Measurements from ENCODE around the gene SLC1A3. TPM values are rescaled to one million over a fixed set of nuclear protein-coding genes. Genes with fewer than 3 reads are reported as not detected.
"Not testable (repeated sequence)": the region's sequence is repeated elsewhere in the genome, so short reads cannot be mapped to it uniquely, and the experiment has no call there.

SLC1A3 gene
- total RNA-seq, 4 donors from 2014 or later: 11.3 to 26.5 (median 21.2) TPM

GRCh38 chr5:36576721-36577120 lies 29.7 kb upstream of the SLC1A3 start:
- no peak for TF ChIP-seq CTCF (IDR thresholded peaks at IDR 0.05)
- no peak for TF ChIP-seq POLR2A (IDR thresholded peaks at IDR 0.05; ENCODE audit: low read depth)
- no peak for TF ChIP-seq EP300 (IDR thresholded peaks at IDR 0.05)
- TF ChIP-seq POLR2AphosphoS5 (IDR thresholded peaks at IDR 0.05): no peak
- WGBS: 61% methylated on average over 2 of the region's 2 CpGs
- no peak overlapping the region for H3K4me3 ChIP-seq
- H3K4me1 ChIP-seq: no peaks in the 10 kb centered on the region
- no peak for DNase-seq (ENCODE audit: extremely low spot score)
- no peaks in the 10 kb centered on the region for H3K27me3 ChIP-seq
- no peaks in the 10 kb centered on the region for H3K9me3 ChIP-seq
- no peak overlapping the region for H3K27ac ChIP-seq (replicated peaks in 1 of 4)
- no peaks in the 10 kb centered on the region for H3K36me3 ChIP-seq
- intact Hi-C loops (cut with DNase I): no loop called here

GRCh38 chr5:36579858-36580257 lies 26.5 kb upstream of the SLC1A3 start:
- DNase-seq (ENCODE audit: extremely low spot score); intact Hi-C loops (cut with DNase I); H3K36me3 ChIP-seq: not testable (repeated sequence)

GRCh38 chr5:36581070-36581469 lies 25.3 kb upstream of the SLC1A3 start:
- intact Hi-C loops (cut with DNase I): no loop called here
- no peak for TF ChIP-seq EP300 (IDR thresholded peaks at IDR 0.05)
- no peak for TF ChIP-seq POLR2A (IDR thresholded peaks at IDR 0.05; ENCODE audit: low read depth)
- TF ChIP-seq CTCF (IDR thresholded peaks at IDR 0.05): no peak
- 76% methylated on average over 3 of the region's 3 CpGs for WGBS
- H3K27me3 ChIP-seq: no peaks in the 10 kb centered on the region
- H3K4me1 ChIP-seq: no peaks in the 10 kb centered on the region
- H3K4me3 ChIP-seq: no peak overlapping the region
- H3K27ac ChIP-seq (replicated peaks in 1 of 4): no peak overlapping the region
- no peaks in the 10 kb centered on the region for H3K9me3 ChIP-seq
- H3K36me3 ChIP-seq: no peaks in the 10 kb centered on the region
- DNase-seq (ENCODE audit: extremely low spot score): no peak

More at GRCh38 chr5:36579858-36580257, 26.5 kb upstream of the SLC1A3 start:
- not testable (repeated sequence) for H3K27ac ChIP-seq (replicated peaks in 1 of 4); H3K9me3 ChIP-seq; H3K4me1 ChIP-seq; H3K27me3 ChIP-seq; H3K4me3 ChIP-seq

GRCh38 chr5:36584009-36584875 lies 22.2 kb upstream of the SLC1A3 start:
- H3K4me1 ChIP-seq: no peaks in the 10 kb centered on the region
- no peaks in the 10 kb centered on the region for H3K36me3 ChIP-seq
- no peaks in the 10 kb centered on the region for H3K9me3 ChIP-seq
- WGBS: 83% methylated on average over 10 of the region's 10 CpGs
- no peak for DNase-seq (ENCODE audit: extremely low spot score)
- TF ChIP-seq POLR2AphosphoS5 (IDR thresholded peaks at IDR 0.05) (no peak), EP300 (IDR thresholded peaks at IDR 0.05) (no peak), CTCF (IDR thresholded peaks at IDR 0.05) (no peak), POLR2A (IDR thresholded peaks at IDR 0.05; ENCODE audit: low read depth) (no peak)
- H3K27ac ChIP-seq (replicated peaks in 1 of 4): no peak overlapping the region
- intact Hi-C loops (cut with DNase I): no loop called here
- no peak overlapping the region for H3K4me3 ChIP-seq
- no peaks in the 10 kb centered on the region for H3K27me3 ChIP-seq

GRCh38 chr5:36585701-36586100 lies 20.7 kb upstream of the SLC1A3 start:
- Histone ChIP-seq H3K27ac (replicated peaks in 1 of 4) (no peak overlapping the region), H3K4me1 (no peaks in the 10 kb centered on the region), H3K27me3 (no peaks in the 10 kb centered on the region), H3K4me3 (no peak overlapping the region), H3K9me3 (no peaks in the 10 kb centered on the region), H3K36me3 (no peaks in the 10 kb centered on the region)
- intact Hi-C loops (cut with DNase I): no loop called here
- DNase-seq (ENCODE audit: extremely low spot score): no peak
- TF ChIP-seq POLR2A (IDR thresholded peaks at IDR 0.05; ENCODE audit: low read depth) (no peak), EP300 (IDR thresholded peaks at IDR 0.05) (no peak), CTCF (IDR thresholded peaks at IDR 0.05) (no peak), POLR2AphosphoS5 (IDR thresholded peaks at IDR 0.05) (no peak)
- 71% methylated on average over 1 of the region's 1 CpG for WGBS
